Measurements from ENCODE around the gene DCP2.

The DCP2 gene

GRCh38 chr5:113067635-113068344, 91.2 kb downstream of the DCP2 start:
- Histone ChIP-seq H4K20me1 (ENCODE audit: insufficient read depth, low read length) (no peaks in the 10 kb centered on the region), H3K4me1 (ENCODE audit: insufficient read depth, low read length, severe bottlenecking) (no peaks in the 10 kb centered on the region), H3K4me3 (ENCODE audit: low read depth, low read length, poor library complexity, severe bottlenecking) (no peak overlapping the region), H2AFZ (ENCODE audit: low read length) (no peak overlapping the region), H3F3A (ENCODE audit: insufficient read depth, low read length) (no peaks in the 10 kb centered on the region), H3K27ac (ENCODE audit: low read depth, low read length, poor library complexity, severe bottlenecking) (no peak overlapping the region), H3K9me3 (ENCODE audit: low read length) (no peaks in the 10 kb centered on the region), H3K27me3 (ENCODE audit: insufficient read depth, low read length) (no peaks in the 10 kb centered on the region), H3K9me2 (ENCODE audit: low read depth, low read length) (no peaks in the 10 kb centered on the region), H3K36me3 (ENCODE audit: insufficient read depth, low read length) (no peaks in the 10 kb centered on the region), H3K79me2 (ENCODE audit: insufficient read depth, low read length) (no peaks in the 10 kb centered on the region), H3K4me2 (ENCODE audit: low read length) (no peak overlapping the region), H3K9ac (ENCODE audit: low read length) (no peak overlapping the region)
- no peak for TF ChIP-seq EZH2 (IDR thresholded peaks at IDR 0.05; ENCODE audit: borderline replicate concordance, low read length)
- TF ChIP-seq, protein P1, sequence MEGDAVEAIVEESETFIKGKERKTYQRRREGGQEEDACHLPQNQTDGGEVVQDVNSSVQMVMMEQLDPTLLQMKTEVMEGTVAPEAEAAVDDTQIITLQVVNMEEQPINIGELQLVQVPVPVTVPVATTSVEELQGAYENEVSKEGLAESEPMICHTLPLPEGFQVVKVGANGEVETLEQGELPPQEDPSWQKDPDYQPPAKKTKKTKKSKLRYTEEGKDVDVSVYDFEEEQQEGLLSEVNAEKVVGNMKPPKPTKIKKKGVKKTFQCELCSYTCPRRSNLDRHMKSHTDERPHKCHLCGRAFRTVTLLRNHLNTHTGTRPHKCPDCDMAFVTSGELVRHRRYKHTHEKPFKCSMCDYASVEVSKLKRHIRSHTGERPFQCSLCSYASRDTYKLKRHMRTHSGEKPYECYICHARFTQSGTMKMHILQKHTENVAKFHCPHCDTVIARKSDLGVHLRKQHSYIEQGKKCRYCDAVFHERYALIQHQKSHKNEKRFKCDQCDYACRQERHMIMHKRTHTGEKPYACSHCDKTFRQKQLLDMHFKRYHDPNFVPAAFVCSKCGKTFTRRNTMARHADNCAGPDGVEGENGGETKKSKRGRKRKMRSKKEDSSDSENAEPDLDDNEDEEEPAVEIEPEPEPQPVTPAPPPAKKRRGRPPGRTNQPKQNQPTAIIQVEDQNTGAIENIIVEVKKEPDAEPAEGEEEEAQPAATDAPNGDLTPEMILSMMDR (IDR thresholded peaks at IDR 0.05; ENCODE audit: low read length), result no peak

- Histone ChIP-seq H3K4me1 (ENCODE audit: insufficient read depth, low read length, severe bottlenecking) (no peaks in the 10 kb centered on the region), H3K9me2 (ENCODE audit: low read depth, low read length) (no peaks in the 10 kb centered on the region), H3K9ac (ENCODE audit: low read length) (no peak overlapping the region), H3F3A (ENCODE audit: insufficient read depth, low read length) (no peaks in the 10 kb centered on the region), H3K4me2 (ENCODE audit: low read length) (no peak overlapping the region), H2AFZ (ENCODE audit: low read length) (no peak overlapping the region), H4K20me1 (ENCODE audit: insufficient read depth, low read length) (no peaks in the 10 kb centered on the region), H3K27me3 (ENCODE audit: insufficient read depth, low read length) (no peaks in the 10 kb centered on the region), H3K36me3 (ENCODE audit: insufficient read depth, low read length) (no peaks in the 10 kb centered on the region), H3K4me3 (ENCODE audit: low read depth, low read length, poor library complexity, severe bottlenecking) (no peak overlapping the region), H3K27ac (ENCODE audit: low read depth, low read length, poor library complexity, severe bottlenecking) (no peak overlapping the region), H3K9me3 (ENCODE audit: low read length) (no peaks in the 10 kb centered on the region), H3K79me2 (ENCODE audit: insufficient read depth, low read length) (no peaks in the 10 kb centered on the region)
- no peak for TF ChIP-seq EZH2 (IDR thresholded peaks at IDR 0.05; ENCODE audit: borderline replicate concordance, low read length)
- TF ChIP-seq, protein P1 (IDR thresholded peaks at IDR 0.05; ENCODE audit: low read length), result no peak
Observed at GRCh38 chr5:113068559-113068958, 92.0 kb downstream of the DCP2 start.

Measured in OCI-LY1 (cell line).